Spinal cord (tissue), 10 donors: Measurements from ENCODE around the gene TAOK3. TPM values are rescaled to one million over a fixed set of nuclear protein-coding genes. Genes with fewer than 3 reads are reported as not detected.

Experiments
- DNase-seq, 6 donors: peaks; one replicate each; pipeline versions ENCODE4 v3.0.0 to v3.0.0-alpha.2; 2013 to 2015; ENCODE audit warnings: low spot score in 6 of 6, low read depth in 4 of 6
- H3K27ac ChIP-seq: one replicate; pipeline ENCODE4 v1.5.1; 2013; ENCODE audit warnings: low read depth, low read length, control low read depth
- H3K27me3 ChIP-seq: one replicate; pipeline ENCODE4 v1.6.1; 2013; ENCODE audit warnings: low read length; ENCODE audit not compliant: control insufficient read depth, insufficient read depth
- H3K36me3 ChIP-seq: one replicate; pipeline ENCODE4 v1.6.1; 2013; ENCODE audit warnings: low read length; ENCODE audit not compliant: control insufficient read depth, insufficient read depth
- H3K4me1 ChIP-seq: one replicate; pipeline ENCODE4 v1.6.1; 2013; ENCODE audit warnings: low read length; ENCODE audit not compliant: control insufficient read depth, insufficient read depth
- H3K4me3 ChIP-seq: one replicate; pipeline ENCODE4 v1.5.1; 2013; ENCODE audit warnings: low read depth, low read length, control low read depth
- H3K9me3 ChIP-seq: one replicate; pipeline ENCODE4 v1.6.1; 2013; ENCODE audit warnings: low read length; ENCODE audit not compliant: control insufficient read depth, insufficient read depth
- WGBS: methylation state at CpG from one replicate; pipeline ENCODE4 v1.1.5; 2013; ENCODE audit warnings: missing lambda C conversion rate; ENCODE audit not compliant: insufficient coverage; 5-methylcytosine and 5-hydroxymethylcytosine counted together
- polyA plus RNA-seq, 2 donors: library from polyadenylated mRNA; unstranded; fragments of 120-200 nt; gene quantifications; one replicate each; pipeline ENCODE4 v1.2.1, GENCODE V29; 2013; ENCODE audit not compliant: insufficient read length in 2 of 2
- total RNA-seq, 2 donors: library from RNA; depleted of rRNA in 1 of 2; stranded (reverse); fragments of 120-200 nt in 1 of 2; fragments of >200 nt in 1 of 2; gene quantifications; one replicate each; pipeline versions ENCODE4 v1.2.3 to v1.2.4, GENCODE V29; 2013 to 2014
- donor health status: healthy.

TAOK3 gene
- total and polyA plus RNA-seq, 4 donors, result 46.9 to 107 (median 77.9) TPM

DNA sequence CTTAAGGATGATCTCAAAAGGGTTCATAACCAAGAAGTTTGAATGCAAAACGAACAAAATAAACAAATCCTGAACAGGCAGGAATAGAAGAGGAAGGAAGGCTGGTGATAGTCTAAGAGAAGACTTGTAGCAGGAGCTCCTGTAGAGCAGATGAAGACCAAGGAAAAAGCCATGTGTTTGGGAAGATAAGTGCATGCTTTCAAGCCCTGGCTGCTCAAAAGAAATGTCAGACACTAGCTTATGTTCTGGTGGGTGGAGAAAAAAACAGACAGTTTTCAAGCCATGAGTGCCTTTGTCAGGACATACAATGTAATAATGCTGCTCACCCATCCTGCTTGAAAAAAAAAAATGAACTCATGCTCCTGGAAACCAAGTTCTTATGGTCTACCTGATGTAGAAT is 27.4 kb downstream of the TAOK3 start:
- Histone ChIP-seq H3K27me3 (no peaks in the 10 kb centered on the region), H3K9me3 (no peaks in the 10 kb centered on the region), H3K36me3 (no peaks in the 10 kb centered on the region), H3K4me1 (peaks cover 4% of the 10 kb centered on the region), H3K27ac (no peak overlapping the region), H3K4me3 (no peak overlapping the region)
- 86% methylated on average over 1 of the region's 1 CpG for WGBS
- DNase-seq, result no peak

DNA sequence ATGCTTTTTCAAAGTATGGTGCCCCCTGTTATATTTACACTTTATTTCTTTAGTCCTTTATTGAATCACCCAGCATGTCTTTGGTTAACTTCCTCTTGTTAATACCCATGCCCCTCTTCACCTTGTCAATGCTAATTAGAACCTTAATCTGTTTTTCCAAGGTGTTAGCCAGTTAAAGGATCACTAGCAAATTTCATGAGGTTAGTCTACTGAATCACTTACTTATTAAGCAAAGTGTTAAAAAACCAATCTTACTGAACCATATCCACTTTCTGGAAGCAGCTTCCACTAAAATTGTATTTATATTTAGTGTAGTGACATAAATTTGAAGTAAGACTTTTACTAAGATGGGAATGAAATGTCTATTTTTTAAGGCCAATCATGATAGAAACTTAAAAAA is 27.9 kb downstream of the TAOK3 start:
- H3K27ac ChIP-seq, result no peak overlapping the region
- H3K4me3 ChIP-seq, result no peak overlapping the region
- no peaks in the 10 kb centered on the region for H3K27me3 ChIP-seq
- no peak for DNase-seq
- H3K36me3 ChIP-seq, result no peaks in the 10 kb centered on the region
- H3K4me1 ChIP-seq, result peaks cover 4% of the 10 kb centered on the region
- H3K9me3 ChIP-seq, result no peaks in the 10 kb centered on the region

DNA sequence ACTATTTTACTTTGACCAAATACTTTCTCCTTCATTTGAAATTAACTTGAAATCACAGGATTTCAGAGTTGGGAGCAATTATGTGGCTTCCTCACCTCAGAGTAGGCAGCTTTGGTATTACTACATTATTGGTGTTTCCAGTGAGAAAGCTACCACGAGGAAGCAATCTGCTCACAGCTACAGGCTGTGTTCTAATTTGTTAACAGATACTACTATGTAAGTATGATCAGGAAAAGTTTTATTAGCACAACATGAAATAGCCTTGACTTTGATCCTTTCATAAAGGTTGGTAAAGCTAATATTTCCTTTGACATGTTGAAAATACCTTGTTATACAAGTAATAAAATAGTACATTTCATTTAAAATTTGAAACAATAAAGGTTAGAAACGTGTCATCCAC is 30.6 kb downstream of the TAOK3 start:
- H3K9me3 ChIP-seq, result no peaks in the 10 kb centered on the region
- H3K4me3 ChIP-seq, result no peak overlapping the region
- no peak overlapping the region for H3K27ac ChIP-seq
- H3K36me3 ChIP-seq, result no peaks in the 10 kb centered on the region
- no peak for DNase-seq
- WGBS, result no CpG with 5 or more reads among the region's 2 CpGs
- no peaks in the 10 kb centered on the region for H3K27me3 ChIP-seq
- peaks cover 3% of the 10 kb centered on the region for H3K4me1 ChIP-seq

DNA sequence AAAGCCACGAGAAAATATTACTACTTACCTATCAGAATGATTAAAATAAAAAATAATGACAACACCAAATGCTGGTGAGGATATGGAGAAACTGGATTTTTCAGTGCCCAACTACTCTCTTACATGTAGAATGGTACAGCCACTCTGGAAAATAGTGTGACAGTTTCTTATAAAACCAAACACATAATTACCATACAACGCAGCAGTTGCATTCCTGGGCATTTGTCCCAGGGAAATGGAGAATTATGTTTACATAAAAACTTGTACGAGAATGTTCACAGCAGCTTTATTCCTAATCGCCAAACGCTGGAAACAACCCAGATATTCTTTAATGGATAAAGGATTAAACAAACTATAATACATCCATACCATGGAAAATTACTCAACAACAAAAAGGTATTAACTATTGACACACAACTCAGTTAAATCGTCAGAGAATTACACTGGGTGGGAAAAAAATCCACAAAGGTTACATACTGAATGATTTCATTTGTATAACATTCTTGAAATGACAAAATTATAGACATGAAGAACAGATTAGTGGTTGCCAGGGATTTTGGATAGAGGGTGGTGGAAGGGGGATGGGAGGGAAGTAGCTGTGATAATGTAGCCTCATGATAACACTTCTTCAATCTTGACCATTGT is 35.4 kb downstream of the TAOK3 start:
- H3K27ac ChIP-seq, result no peak overlapping the region

DNA sequence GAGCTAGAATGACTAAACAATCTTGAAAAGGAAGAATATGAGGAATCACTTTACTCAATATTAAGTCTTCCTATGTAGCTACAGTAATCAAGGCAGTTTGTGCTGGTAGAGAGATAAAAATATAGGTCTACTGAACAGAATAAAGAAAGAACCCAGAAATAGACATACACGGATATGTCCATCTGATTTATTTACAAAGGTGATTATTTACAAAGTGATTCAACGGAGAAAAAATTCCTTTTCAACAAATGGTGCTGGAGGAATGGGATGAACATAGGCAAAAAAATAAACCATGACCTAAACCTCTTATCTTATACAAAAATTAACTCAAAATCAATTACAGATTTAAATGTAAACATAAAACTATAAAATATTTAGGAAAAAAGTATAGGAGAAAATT is 36.6 kb downstream of the TAOK3 start:
- Histone ChIP-seq H3K36me3 (no peaks in the 10 kb centered on the region), H3K27ac (no peak overlapping the region), H3K9me3 (no peaks in the 10 kb centered on the region), H3K4me1 (no peaks in the 10 kb centered on the region), H3K27me3 (no peaks in the 10 kb centered on the region), H3K4me3 (no peak overlapping the region)
- WGBS, result no CpG with 5 or more reads among the region's 2 CpGs
- no peak for DNase-seq

More for the DNA sequence above, 35.4 kb downstream of the TAOK3 start:
- Histone ChIP-seq H3K4me3 (no peak overlapping the region), H3K4me1 (no peaks in the 10 kb centered on the region), H3K27me3 (no peaks in the 10 kb centered on the region), H3K36me3 (no peaks in the 10 kb centered on the region), H3K9me3 (no peaks in the 10 kb centered on the region)
- no peak for DNase-seq
- no CpG with 5 or more reads among the region's 6 CpGs for WGBS

DNA sequence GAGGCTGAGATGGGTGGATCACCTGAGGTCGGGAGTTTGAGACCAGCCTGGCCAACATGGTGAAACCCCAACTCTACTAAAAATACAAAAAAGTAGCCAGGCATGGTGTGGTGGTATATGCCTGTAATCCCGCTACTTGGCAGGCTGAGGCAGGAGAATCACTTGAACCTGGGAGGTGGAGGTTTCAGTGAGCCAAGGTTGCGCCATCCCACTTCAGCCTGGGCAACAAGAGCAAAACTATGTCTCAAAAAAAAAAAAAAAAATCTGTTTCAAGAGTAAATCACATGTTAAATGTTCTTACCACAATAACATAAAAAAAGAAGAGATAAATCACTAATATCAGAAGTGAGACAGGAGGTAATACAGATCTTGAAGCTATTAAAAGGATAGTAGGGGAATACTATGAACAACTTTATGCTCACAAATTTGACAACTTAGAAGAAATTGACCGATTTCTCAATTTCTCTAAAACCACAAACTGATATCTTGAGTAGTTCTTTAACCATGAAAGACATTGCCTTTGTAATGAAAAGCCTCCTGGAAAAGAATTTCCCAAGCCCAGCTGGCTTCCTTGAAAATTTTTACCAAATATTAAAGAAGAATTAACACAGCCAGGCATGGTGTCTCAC is 37.7 kb downstream of the TAOK3 start:
- WGBS, result no CpG with 5 or more reads among the region's 4 CpGs
- Histone ChIP-seq H3K36me3 (no peaks in the 10 kb centered on the region), H3K9me3 (no peaks in the 10 kb centered on the region), H3K4me1 (no peaks in the 10 kb centered on the region), H3K27ac (no peak overlapping the region), H3K4me3 (no peak overlapping the region), H3K27me3 (no peaks in the 10 kb centered on the region)
- no peak for DNase-seq

DNA sequence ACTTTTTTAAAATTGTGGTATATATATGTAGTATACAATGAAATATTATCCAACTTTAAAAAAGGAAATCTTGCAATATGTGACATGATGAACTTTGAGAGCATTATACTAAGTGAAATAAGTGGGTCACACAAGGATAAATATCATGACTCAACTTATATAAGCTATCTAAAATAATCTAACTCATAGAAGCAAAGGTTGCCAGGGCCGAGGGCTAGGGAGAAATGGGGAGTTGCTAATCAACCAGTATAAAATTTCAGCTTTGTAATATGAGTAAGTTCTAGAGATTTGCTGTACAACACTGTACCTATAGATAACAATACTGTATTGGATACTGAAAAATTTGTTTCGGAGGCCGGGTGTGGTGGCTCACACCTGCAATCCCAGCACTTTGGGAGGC is 38.5 kb downstream of the TAOK3 start:
- Histone ChIP-seq H3K27ac (no peak overlapping the region), H3K4me1 (no peaks in the 10 kb centered on the region), H3K36me3 (no peaks in the 10 kb centered on the region), H3K27me3 (no peaks in the 10 kb centered on the region), H3K9me3 (no peaks in the 10 kb centered on the region), H3K4me3 (no peak overlapping the region)
- no CpG with 5 or more reads among the region's 3 CpGs for WGBS
- DNase-seq, result no peak

DNA sequence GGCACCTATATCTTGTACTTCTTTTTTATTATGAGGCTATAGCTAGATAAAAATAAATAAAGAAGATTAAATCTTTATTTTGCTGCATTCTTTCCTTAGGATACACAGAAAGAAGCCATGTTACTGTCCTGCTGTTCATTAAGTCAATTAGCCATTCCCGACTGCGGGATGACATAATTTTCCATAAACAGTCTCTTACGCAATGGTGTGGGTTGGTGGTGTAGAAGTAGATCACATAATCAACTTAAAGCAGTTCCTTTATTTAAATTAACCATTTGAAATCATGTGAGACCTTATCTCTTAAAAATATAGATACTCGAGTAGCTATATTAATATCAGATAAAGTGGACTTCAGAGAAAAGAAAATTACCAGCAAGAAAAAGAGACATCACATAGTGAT is 40.2 kb downstream of the TAOK3 start:
- no CpG with 5 or more reads among the region's 4 CpGs for WGBS
- Histone ChIP-seq H3K27ac (no peak overlapping the region), H3K4me1 (no peaks in the 10 kb centered on the region), H3K4me3 (no peak overlapping the region), H3K27me3 (no peaks in the 10 kb centered on the region), H3K9me3 (no peaks in the 10 kb centered on the region), H3K36me3 (no peaks in the 10 kb centered on the region)
- no peak for DNase-seq

DNA sequence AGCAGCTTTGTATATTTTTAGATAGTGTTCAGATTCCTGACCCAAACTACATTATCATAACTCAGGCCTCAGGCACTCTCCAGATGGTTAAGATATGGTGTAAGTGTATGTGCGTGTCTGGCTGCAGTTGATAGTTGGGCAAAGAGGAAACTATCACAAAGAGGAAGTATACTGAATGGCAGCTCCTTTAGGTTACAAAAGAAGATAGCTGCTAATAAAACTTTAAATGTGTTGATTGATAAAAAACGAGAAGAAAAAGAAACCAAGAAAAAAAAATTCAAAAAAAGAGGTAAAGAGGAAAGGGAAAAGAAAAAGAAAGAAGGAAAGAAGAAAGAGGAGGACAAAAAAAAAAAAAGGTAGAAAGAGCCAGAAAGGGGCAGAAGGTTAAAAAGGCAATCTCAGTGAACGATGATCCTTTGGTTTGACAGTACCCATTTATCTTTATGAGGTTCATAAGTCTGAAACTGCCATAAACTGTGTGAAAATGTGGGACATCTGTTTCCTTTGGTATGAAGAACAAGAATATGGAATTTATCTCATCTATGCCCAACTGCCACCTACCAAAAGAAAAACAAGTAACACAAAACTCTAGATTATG is 42.2 kb downstream of the TAOK3 start:
- Histone ChIP-seq H3K36me3 (no peaks in the 10 kb centered on the region), H3K27ac (no peak overlapping the region), H3K4me3 (no peak overlapping the region), H3K4me1 (no peaks in the 10 kb centered on the region), H3K9me3 (no peaks in the 10 kb centered on the region), H3K27me3 (no peaks in the 10 kb centered on the region)
- WGBS, result 63% methylated on average over 1 of the region's 3 CpGs
- DNase-seq, result peak in 1 of 6 donors; percentile 24
